Measurements from ENCODE around the gene AFAP1.

AFAP1 gene

GRCh38 chr4:7745301-7745885 is 194.3 kb downstream of the AFAP1 start:
- DNase-seq (ENCODE audit: low read depth in 1 of 2, low spot score in 1 of 2) = no peak
- no peak for TF ChIP-seq JUND (IDR thresholded peaks at IDR 0.05; ENCODE audit: low read depth)
- in situ Hi-C loops (cut with HindIII; ENCODE audit: low pct_unique_long_range_greater_than_20kb, low sequenced_read_pairs) = no loop called here

- in situ Hi-C loops (cut with HindIII; ENCODE audit: low pct_unique_long_range_greater_than_20kb, low sequenced_read_pairs) = no loop called here
- TF ChIP-seq JUND (IDR thresholded peaks at IDR 0.05; ENCODE audit: low read depth) = no peak
- no peak for DNase-seq (ENCODE audit: low read depth in 1 of 2, low spot score in 1 of 2)
Observed at GRCh38 chr4:7744142-7744804, 195.4 kb downstream of the AFAP1 start.

DNA sequence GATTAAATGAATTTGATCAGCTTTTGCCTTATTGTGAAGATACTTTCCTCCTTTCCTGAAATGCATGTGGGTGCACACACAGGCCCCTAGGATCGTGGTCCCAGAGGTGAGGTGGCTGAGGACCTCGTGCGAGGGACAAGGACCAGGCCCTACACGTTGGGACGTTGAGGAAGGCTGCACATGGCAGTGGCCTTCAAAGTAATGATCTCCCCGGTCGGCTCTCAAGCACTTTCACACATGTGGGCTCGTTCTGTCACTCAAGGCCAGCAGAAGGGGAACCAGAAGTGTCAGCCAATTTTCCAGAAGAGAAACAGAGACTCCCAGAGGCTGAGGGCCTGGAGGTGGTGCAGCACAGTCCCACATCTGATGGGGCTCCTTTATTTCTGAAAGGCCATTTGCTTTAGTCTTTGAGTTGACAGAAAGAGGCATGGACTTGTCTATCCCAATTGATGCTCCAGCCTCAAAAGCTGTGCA is 196.8 kb downstream of the AFAP1 start:
- DNase-seq (ENCODE audit: low read depth in 1 of 2, low spot score in 1 of 2) = no peak
- no peak for TF ChIP-seq JUND (IDR thresholded peaks at IDR 0.05; ENCODE audit: low read depth)
- in situ Hi-C loops (cut with HindIII; ENCODE audit: low pct_unique_long_range_greater_than_20kb, low sequenced_read_pairs) = no loop called here

DNA sequence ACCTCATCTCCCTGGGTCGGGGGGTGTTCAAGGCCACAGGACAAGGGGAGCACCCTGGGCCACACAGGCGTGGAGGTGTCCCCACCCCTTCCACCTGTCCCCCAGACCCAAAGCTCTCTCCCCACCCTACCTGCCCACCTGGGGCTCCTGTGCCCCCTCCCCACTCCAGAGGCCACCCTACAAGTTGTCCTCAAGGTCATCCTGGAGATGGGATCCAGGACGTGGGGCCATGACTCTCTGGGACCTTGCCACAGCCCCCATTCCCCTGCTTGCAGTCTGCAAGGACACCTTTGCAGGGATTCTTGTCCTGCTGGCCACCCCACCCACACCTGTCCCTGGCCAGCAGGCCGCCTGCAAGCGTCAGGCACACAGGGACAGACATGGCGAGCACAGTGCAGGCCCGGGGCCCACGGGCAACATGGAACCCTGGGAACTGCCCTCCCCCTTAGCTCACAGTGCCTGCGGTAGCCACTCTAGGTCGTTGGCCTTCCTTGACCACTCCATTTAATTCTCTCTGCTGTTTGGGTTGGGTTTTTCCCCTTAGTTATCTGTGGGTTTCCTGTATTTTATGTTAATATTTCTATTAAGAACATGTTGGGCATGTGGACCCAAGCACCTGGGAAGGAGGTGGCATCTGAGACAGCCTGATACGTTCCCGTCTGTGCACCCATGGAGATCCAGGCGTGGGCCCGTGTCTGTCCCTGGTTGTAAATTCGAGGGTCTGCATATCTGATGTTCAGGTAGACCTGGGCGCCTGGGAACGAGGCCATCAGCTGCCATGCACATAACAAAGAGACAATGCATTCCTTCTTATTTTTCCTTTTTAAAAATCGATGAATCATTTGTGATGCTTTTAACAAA is 197.5 kb downstream of the AFAP1 start:
- no peak for DNase-seq (ENCODE audit: low read depth in 1 of 2, low spot score in 1 of 2)
- no peak for TF ChIP-seq JUND (IDR thresholded peaks at IDR 0.05; ENCODE audit: low read depth)
- in situ Hi-C loops (cut with HindIII; ENCODE audit: low pct_unique_long_range_greater_than_20kb, low sequenced_read_pairs) = no loop called here

GRCh38 chr4:7740866-7741525 is 198.7 kb downstream of the AFAP1 start:
- TF ChIP-seq JUND (IDR thresholded peaks at IDR 0.05; ENCODE audit: low read depth) = no peak
- no peak for DNase-seq (ENCODE audit: low read depth in 1 of 2, low spot score in 1 of 2)
- in situ Hi-C loops (cut with HindIII; ENCODE audit: low pct_unique_long_range_greater_than_20kb, low sequenced_read_pairs) = no loop called here

GRCh38 chr4:7739918-7740865 is 199.5 kb downstream of the AFAP1 start:
- in situ Hi-C loops (cut with HindIII; ENCODE audit: low pct_unique_long_range_greater_than_20kb, low sequenced_read_pairs) = no loop called here
- no peak for TF ChIP-seq JUND (IDR thresholded peaks at IDR 0.05; ENCODE audit: low read depth)
- DNase-seq (ENCODE audit: low read depth in 1 of 2, low spot score in 1 of 2) = no peak

- in situ Hi-C loops (cut with HindIII; ENCODE audit: low pct_unique_long_range_greater_than_20kb, low sequenced_read_pairs) = no loop called here
- TF ChIP-seq JUND (IDR thresholded peaks at IDR 0.05; ENCODE audit: low read depth) = no peak
- no peak for DNase-seq (ENCODE audit: low read depth in 1 of 2, low spot score in 1 of 2)
Observed at GRCh38 chr4:7739077-7739917, 200.4 kb downstream of the AFAP1 start.

- in situ Hi-C loops (cut with HindIII; ENCODE audit: low pct_unique_long_range_greater_than_20kb, low sequenced_read_pairs) = no loop called here
- no peak for DNase-seq (ENCODE audit: low read depth in 1 of 2, low spot score in 1 of 2)
- no peak for TF ChIP-seq JUND (IDR thresholded peaks at IDR 0.05; ENCODE audit: low read depth)
Observed at GRCh38 chr4:7738458-7739076, 201.1 kb downstream of the AFAP1 start.

DNA sequence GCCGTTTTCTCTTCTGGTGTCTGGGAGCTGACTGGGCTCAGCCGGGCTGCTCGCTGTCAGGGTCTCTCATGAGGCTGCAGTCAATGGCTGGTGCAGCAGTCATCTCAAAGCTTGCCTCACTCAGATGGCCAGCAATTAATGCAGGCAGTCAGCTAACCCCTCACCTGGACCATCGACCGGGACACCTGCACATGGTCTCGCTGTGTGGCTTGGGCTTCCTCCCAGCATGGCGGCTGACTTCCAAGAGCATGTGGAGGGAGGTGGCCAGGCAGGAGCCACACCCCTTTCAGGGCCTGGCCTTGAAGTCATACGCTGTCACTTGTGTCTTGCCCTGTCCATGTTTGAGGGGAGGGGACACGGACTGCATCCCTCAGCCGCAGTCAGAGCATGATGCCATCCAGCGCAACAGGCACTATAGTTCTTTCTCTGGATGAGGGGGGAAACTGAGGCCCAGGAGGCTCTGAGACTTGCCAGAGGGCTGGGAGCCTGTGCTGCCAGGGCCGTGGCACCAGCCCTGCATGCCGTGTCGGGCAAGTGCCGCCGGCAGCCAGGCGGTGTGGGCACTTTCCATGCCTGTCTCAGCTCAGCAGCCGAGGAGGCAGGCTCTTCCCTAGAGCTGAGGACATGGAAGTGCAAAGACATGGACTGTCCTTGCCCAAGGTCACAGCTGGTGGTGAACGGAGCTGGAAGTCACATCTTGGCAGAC is 201.8 kb downstream of the AFAP1 start:
- no peak for DNase-seq (ENCODE audit: low read depth in 1 of 2, low spot score in 1 of 2)
- no peak for TF ChIP-seq JUND (IDR thresholded peaks at IDR 0.05; ENCODE audit: low read depth)
- in situ Hi-C loops (cut with HindIII; ENCODE audit: low pct_unique_long_range_greater_than_20kb, low sequenced_read_pairs) = no loop called here

DNA sequence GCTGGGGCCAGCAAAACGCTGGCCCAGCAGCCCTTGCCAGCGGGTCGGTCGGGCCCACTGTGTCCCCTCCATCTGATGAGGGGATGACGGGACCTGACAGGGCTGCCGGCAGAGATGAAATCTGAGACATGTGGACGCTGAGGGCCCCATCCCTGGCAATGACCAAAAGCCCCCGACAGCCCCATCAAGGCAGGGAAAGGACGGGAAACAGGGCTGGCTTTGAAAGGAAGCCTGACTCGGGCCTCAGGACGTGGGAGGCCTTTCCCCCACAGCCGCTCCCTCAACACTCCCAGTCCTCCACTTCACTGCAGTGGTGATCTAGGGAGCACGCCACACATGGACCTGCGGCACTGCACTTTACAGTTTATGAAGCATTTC is 202.4 kb downstream of the AFAP1 start:
- no peak for TF ChIP-seq JUND (IDR thresholded peaks at IDR 0.05; ENCODE audit: low read depth)
- DNase-seq (ENCODE audit: low read depth in 1 of 2, low spot score in 1 of 2) = no peak
- in situ Hi-C loops (cut with HindIII; ENCODE audit: low pct_unique_long_range_greater_than_20kb, low sequenced_read_pairs) = no loop called here

Data from T47D (cell line).